ENCODE results near the gene OXT. TPM values are rescaled to one million over a fixed set of nuclear protein-coding genes. Genes with fewer than 3 reads are reported as not detected.

OXT gene
- total and polyA plus RNA-seq, 4 donors, result 2.2 to 6.3 TPM; not detected in 2

GRCh38 chr20:3102575-3103368 is 31.4 kb downstream of the OXT start:
- intact Hi-C loops (cut with DNase I), result no loop called here
- DNase-seq, result no peak
- Histone ChIP-seq H3K36me3 (ENCODE audit: control insufficient read depth in 1 of 2, insufficient read depth in 2 of 2, low read length in 1 of 2) (peaks cover 0 to 2% of the 10 kb centered on the region in 2 donors), H3K9me3 (ENCODE audit: control insufficient read depth, low read length) (no peaks in the 10 kb centered on the region), H3K4me1 (ENCODE audit: control insufficient read depth in 1 of 2, insufficient read depth in 2 of 2, low read length in 2 of 2) (no peaks in the 10 kb centered on the region), H3K4me3 (ENCODE audit: low read length in 2 of 2) (no peak overlapping the region), H3K27me3 (ENCODE audit: control insufficient read depth in 1 of 2, insufficient read depth in 2 of 2, low read length in 1 of 2) (no peaks in the 10 kb centered on the region), H3K27ac (ENCODE audit: low read depth in 1 of 2, low read length in 2 of 2) (no peak overlapping the region)
- WGBS, 2 donors, result 77 to 80% methylated on average over 13 of the region's 13 CpGs
- no peak for ATAC-seq (ENCODE audit: low FRiP score)

DNA sequence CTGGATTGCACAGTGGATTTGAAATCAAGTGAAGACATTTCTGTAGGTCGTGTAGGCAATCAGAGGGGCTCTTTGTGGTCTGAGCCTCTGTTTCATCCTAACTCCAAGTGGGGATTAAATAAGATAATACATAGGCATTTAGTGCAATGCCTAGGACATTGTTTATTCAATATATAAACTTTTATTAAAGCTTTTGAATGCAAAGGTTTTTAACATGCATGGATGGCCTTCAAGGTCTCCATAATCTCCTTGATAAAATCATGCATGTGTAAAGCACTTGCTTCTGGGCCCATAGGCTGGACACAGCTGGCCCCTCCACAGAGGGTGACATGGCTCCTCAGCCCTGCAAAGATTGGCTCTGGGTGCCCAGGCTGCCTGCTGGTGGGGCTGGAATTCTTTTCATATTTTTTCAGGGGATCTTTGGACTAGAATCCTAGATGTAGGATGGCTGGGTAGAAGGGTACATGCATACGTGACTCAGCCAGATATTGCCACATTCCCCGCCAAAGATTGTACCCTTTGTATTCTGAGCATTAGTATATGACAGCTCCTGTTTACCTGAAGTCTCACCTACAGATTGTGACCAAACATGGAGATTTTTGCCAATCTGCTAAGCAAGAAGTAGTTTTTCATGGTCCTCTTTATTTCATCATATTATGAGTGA is 32.1 kb downstream of the OXT start:
- Histone ChIP-seq H3K9me3 (ENCODE audit: control insufficient read depth, low read length) (no peaks in the 10 kb centered on the region), H3K27ac (ENCODE audit: low read depth in 1 of 2, low read length in 2 of 2) (no peak overlapping the region), H3K4me1 (ENCODE audit: control insufficient read depth in 1 of 2, insufficient read depth in 2 of 2, low read length in 2 of 2) (no peaks in the 10 kb centered on the region), H3K36me3 (ENCODE audit: control insufficient read depth in 1 of 2, insufficient read depth in 2 of 2, low read length in 1 of 2) (peaks cover 0 to 2% of the 10 kb centered on the region in 2 donors), H3K27me3 (ENCODE audit: control insufficient read depth in 1 of 2, insufficient read depth in 2 of 2, low read length in 1 of 2) (no peaks in the 10 kb centered on the region), H3K4me3 (ENCODE audit: low read length in 2 of 2) (no peak overlapping the region)
- DNase-seq (no peak), ATAC-seq (ENCODE audit: low FRiP score) (no peak)
- intact Hi-C loops (cut with DNase I), result no loop called here
- 50 to 54% methylated on average over 3 of the region's 3 CpGs for WGBS, 2 donors

DNA sequence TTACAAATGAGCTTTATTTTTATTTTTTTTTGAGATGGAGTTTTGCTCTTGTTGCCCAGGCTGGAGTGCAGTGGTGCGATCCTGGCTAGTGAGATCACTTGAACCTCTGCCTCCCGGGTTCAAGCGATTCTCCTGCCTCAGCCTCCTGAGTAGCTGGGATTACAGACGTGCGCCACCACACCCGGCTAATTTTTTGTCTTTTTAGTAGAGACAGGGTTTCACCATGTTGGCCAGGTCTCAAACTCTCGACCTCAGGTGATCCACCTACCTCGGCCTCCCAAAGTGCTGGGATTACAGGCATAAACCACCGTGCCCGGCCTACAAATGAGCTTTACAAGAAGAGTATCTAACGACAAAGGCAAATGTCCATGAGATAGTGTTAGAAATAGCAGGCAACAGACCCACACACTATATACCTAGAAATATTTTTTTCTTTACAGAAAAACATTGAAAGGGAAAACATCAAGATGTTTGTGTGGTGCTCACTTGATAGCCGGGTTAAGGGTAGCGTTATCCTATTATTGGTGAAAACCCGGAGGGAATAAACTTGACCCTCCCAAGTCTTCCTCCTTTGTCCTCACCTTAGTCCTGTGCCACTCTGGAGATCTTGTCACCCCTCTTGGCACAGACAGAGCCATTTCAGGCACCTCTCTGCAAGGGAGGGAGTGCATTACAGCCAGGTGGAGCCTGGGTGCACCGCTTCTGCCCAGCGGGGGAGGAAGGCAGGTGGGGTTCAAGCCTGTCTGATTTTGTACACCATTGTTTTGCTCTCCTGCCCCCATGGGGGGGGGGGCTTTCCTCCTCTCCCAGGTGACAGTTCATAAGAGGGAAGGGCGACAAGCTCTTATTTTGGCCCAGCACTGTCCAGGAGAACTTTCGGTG is 34.1 kb downstream of the OXT start:
- H3K4me1 ChIP-seq (ENCODE audit: control insufficient read depth in 1 of 2, insufficient read depth in 2 of 2, low read length in 2 of 2), result no peaks in the 10 kb centered on the region
- WGBS, 2 donors, result 93 to 95% methylated on average over 18 of the region's 18 CpGs

GRCh38 chr20:3106185-3106584 is 34.8 kb downstream of the OXT start:
- Histone ChIP-seq H3K9me3 (ENCODE audit: control insufficient read depth, low read length) (no peaks in the 10 kb centered on the region), H3K27ac (ENCODE audit: low read depth in 1 of 2, low read length in 2 of 2) (no peak overlapping the region), H3K36me3 (ENCODE audit: control insufficient read depth in 1 of 2, insufficient read depth in 2 of 2, low read length in 1 of 2) (peaks cover 0 to 2% of the 10 kb centered on the region in 2 donors), H3K4me1 (ENCODE audit: control insufficient read depth in 1 of 2, insufficient read depth in 2 of 2, low read length in 2 of 2) (no peaks in the 10 kb centered on the region), H3K27me3 (ENCODE audit: control insufficient read depth in 1 of 2, insufficient read depth in 2 of 2, low read length in 1 of 2) (no peaks in the 10 kb centered on the region), H3K4me3 (ENCODE audit: low read length in 2 of 2) (no peak overlapping the region)
- intact Hi-C loops (cut with DNase I), result no loop called here
- 92% methylated on average over 3 of the region's 3 CpGs for WGBS, 2 donors
- DNase-seq (no peak), ATAC-seq (ENCODE audit: low FRiP score) (no peak)

More for the DNA sequence above, 34.1 kb downstream of the OXT start:
- no peak overlapping the region for H3K4me3 ChIP-seq (ENCODE audit: low read length in 2 of 2)
- DNase-seq (no peak), ATAC-seq (ENCODE audit: low FRiP score) (no peak)
- H3K27ac ChIP-seq (ENCODE audit: low read depth in 1 of 2, low read length in 2 of 2), result no peak overlapping the region
- H3K36me3 ChIP-seq (ENCODE audit: control insufficient read depth in 1 of 2, insufficient read depth in 2 of 2, low read length in 1 of 2), result peaks cover 0 to 2% of the 10 kb centered on the region in 2 donors
- no peaks in the 10 kb centered on the region for H3K27me3 ChIP-seq (ENCODE audit: control insufficient read depth in 1 of 2, insufficient read depth in 2 of 2, low read length in 1 of 2)
- no peaks in the 10 kb centered on the region for H3K9me3 ChIP-seq (ENCODE audit: control insufficient read depth, low read length)
- intact Hi-C loops (cut with DNase I), result no loop called here

GRCh38 chr20:3106658-3107463 is 35.4 kb downstream of the OXT start:
- H3K36me3 ChIP-seq (ENCODE audit: control insufficient read depth in 1 of 2, insufficient read depth in 2 of 2, low read length in 1 of 2), result peaks cover 0 to 2% of the 10 kb centered on the region in 2 donors
- H3K4me3 ChIP-seq (ENCODE audit: low read length in 2 of 2), result no peak overlapping the region
- no peak for DNase-seq
- no peaks in the 10 kb centered on the region for H3K4me1 ChIP-seq (ENCODE audit: control insufficient read depth in 1 of 2, insufficient read depth in 2 of 2, low read length in 2 of 2)
- WGBS, 2 donors, result 80 to 83% methylated on average over 14 of the region's 14 CpGs
- H3K27ac ChIP-seq (ENCODE audit: low read depth in 1 of 2, low read length in 2 of 2), result no peak overlapping the region
- no peaks in the 10 kb centered on the region for H3K9me3 ChIP-seq (ENCODE audit: control insufficient read depth, low read length)
- no peaks in the 10 kb centered on the region for H3K27me3 ChIP-seq (ENCODE audit: control insufficient read depth in 1 of 2, insufficient read depth in 2 of 2, low read length in 1 of 2)
- no peak for ATAC-seq (ENCODE audit: low FRiP score)
- intact Hi-C loops (cut with DNase I), result no loop called here

DNA sequence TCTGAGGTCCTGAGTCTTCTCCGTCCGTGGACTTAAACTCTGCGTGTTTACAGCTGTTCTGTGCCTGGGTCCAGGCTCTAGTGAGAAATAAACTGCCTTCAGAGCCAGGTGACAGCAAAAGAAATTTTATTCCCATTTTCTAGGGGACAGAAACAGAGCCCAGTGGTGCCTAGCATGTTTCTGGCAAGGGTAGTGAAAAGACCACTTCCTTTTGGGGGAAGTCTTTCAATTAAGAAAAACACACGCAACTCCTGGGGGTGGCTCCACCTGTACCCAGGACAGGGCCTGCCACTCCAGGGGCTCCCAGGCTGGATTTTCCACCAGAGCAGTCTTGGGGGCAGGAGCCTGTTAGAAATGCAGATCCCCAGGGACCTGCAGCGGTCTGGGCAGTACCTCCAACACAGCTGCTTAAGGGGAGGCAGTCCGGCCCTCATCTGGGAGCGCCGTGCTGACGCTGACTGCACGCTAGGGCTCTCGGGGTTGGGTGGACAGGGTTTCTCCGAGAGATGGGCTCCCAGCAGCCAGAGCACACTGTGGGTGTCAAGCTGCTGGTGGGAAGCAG is 36.1 kb downstream of the OXT start:
- H3K4me1 ChIP-seq (ENCODE audit: control insufficient read depth in 1 of 2, insufficient read depth in 2 of 2, low read length in 2 of 2), result no peaks in the 10 kb centered on the region
- ATAC-seq (ENCODE audit: low FRiP score) (no peak), DNase-seq (no peak)
- H3K4me3 ChIP-seq (ENCODE audit: low read length in 2 of 2), result no peak overlapping the region
- 89 to 91% methylated on average over 12 of the region's 12 CpGs for WGBS, 2 donors
- intact Hi-C loops (cut with DNase I), result no loop called here
- H3K27ac ChIP-seq (ENCODE audit: low read depth in 1 of 2, low read length in 2 of 2), result no peak overlapping the region
- no peaks in the 10 kb centered on the region for H3K9me3 ChIP-seq (ENCODE audit: control insufficient read depth, low read length)
- H3K36me3 ChIP-seq (ENCODE audit: control insufficient read depth in 1 of 2, insufficient read depth in 2 of 2, low read length in 1 of 2), result peaks cover 0 to 2% of the 10 kb centered on the region in 2 donors
- H3K27me3 ChIP-seq (ENCODE audit: control insufficient read depth in 1 of 2, insufficient read depth in 2 of 2, low read length in 1 of 2), result no peaks in the 10 kb centered on the region

DNA sequence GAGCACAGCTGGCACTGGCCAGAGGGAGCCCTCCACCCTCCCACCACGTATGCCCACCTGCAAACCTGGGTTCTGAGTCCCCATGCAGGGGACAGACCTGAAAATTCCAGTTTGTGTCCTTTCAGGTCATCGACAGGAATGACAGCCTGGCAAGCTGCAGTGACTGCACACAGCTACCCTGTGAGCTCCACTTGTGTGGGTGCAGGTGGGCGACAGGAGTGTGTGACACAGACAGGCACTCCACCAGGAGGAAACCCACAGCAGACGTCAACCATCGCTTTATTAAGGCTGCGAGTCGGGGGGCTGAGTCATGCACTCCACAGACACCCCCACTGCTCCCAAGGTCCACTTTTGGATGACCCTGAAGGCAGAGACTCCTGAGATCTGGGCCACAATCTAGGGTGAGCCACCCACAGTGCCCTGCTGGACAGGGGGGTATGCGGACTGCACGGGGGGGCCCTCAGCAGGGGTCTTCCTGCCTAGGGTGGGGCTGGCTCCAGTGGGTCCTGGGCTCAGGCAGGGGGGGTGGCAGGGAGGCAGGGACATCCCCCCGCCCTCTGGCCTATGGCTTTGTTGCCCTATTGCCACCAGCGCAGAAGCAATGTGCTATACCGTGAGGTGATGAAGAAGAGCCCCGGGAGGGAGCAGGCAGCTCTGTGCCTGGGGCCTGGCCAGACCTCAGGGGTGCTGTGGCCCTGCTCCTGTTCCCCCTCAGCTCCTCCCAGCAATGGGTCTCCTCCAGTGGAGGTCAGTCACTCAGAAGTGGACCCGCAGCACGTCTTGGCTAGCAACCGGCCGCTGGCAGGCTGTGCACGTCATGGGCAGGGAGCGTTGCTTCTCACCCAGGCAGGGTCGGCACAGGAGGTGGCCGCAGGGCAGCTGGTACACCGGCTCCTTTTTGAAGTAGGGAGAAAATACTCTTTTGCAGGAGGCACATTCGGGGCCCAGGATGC is 38.2 kb downstream of the OXT start:
- H3K36me3 ChIP-seq (ENCODE audit: control insufficient read depth in 1 of 2, insufficient read depth in 2 of 2, low read length in 1 of 2), result peaks cover 0 to 2% of the 10 kb centered on the region in 2 donors
- no peak overlapping the region for H3K4me3 ChIP-seq (ENCODE audit: low read length in 2 of 2)
- H3K27me3 ChIP-seq (ENCODE audit: control insufficient read depth in 1 of 2, insufficient read depth in 2 of 2, low read length in 1 of 2), result no peaks in the 10 kb centered on the region
- no peak overlapping the region for H3K27ac ChIP-seq (ENCODE audit: low read depth in 1 of 2, low read length in 2 of 2)
- DNase-seq (no peak), ATAC-seq (ENCODE audit: low FRiP score) (no peak)
- H3K4me1 ChIP-seq (ENCODE audit: control insufficient read depth in 1 of 2, insufficient read depth in 2 of 2, low read length in 2 of 2), result no peaks in the 10 kb centered on the region
- intact Hi-C loops (cut with DNase I), result no loop called here
- no peaks in the 10 kb centered on the region for H3K9me3 ChIP-seq (ENCODE audit: control insufficient read depth, low read length)
- 89 to 92% methylated on average over 23 of the region's 23 CpGs for WGBS, 2 donors
